GM21786 (cell line): Measurements from ENCODE around the gene LIMD2.

Experiments
- ATAC-seq: cut with Tn5 transposase; IDR thresholded peaks from one replicate; pipeline ENCODE4 v1.9.1; 2021; ENCODE audit not compliant: unreplicated experiment

The LIMD2 gene

GRCh38 chr17:63685041-63685440, 14.9 kb downstream of the LIMD2 start:
- ATAC-seq: no peak

GRCh38 chr17:63682981-63683380, 16.9 kb downstream of the LIMD2 start:
- ATAC-seq: no peak

DNA sequence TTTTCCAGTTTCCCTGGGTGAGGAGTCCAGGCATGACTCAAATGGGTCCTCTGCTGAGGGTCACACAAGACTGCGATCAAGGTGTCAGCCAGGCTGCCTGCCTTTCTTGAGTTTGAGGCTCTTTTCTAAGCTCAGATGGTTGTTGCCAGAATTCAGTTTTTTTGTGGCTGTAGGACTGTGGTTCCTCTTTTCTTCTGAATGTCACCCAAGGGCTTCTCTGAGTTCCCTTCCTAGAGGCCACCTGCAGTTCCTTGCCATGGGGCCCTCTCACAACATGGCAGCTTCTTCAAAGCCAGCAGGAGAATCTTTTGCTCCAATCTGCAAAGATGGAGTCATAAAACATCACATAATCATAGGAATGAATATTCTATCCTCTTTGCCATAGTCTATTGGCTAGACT, 17.5 kb downstream of the LIMD2 start:
- no peak for ATAC-seq

- no peak for ATAC-seq
These were observed 18.4 kb downstream of the LIMD2 start for GRCh38 chr17:63681530-63681929.

- ATAC-seq: no peak
These were observed 19.2 kb downstream of the LIMD2 start for GRCh38 chr17:63680700-63681099.

DNA sequence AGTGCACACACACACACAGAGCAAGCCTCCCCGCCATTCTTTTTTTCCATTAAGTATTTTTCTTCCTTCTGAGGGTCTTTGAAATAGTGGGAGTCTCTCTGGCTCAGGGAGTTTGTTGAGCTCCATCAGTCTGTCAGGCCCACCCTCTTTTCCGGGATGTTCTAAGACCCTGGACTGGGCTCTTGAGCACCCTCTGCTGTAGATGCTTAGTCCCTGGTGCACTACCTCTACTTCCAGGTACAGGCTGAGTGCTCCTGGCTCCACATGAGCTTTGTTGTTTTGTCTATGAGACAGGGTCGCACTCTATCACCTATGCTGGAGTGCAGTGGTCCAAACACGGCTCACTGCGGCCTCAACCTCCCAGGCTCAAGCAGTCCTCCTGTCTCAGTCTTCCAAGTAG, 20.7 kb downstream of the LIMD2 start:
- ATAC-seq: no peak

- no peak for ATAC-seq
These were observed 23.3 kb downstream of the LIMD2 start for GRCh38 chr17:63676584-63676983.

DNA sequence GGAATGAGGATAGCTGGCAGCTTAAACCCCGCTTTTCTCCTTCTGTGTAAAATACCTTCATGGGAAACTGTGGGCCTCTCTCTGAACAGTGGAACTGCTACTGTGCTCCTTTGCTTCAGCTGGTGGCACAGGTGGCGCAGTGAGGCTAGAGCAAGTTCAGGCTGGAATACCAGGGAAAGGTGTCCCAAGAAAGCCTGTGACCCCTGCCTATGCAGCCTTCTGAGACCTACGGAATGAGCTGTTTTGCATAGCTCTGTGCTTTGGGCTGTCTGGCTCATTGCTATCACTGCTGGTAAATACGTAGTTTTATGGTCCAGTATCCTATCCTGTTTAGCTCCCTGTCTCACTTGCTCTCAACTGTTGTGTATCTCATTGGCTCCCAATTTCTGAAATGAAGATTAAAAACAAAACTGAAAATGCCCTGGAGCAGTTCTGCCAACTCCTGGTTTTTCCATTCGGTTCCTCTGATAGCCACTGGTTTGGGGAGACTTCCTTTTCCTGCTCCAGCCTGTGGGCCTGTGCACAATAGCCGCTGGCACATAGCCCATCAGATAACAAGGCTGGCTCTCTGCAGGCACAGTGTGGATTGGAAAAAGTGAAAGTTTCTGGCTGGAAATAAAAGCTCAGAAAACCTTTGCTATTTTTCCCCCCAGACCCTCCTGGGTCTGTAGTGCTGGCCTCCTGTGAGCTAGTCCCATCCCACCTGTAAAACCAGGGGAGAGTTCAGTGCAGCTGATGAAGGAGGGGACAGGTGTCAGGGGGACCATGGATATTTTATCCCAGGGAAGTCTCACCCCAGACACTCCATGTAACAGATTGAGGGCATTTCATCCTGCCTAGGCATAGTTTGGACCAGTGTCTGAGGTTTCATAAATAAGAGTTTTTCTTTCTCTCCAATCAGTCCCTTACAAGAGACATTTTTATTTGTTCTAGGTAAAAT, 24.0 kb downstream of the LIMD2 start:
- ATAC-seq: no peak

GRCh38 chr17:63675231-63675606, 24.7 kb downstream of the LIMD2 start:
- ATAC-seq: no peak

GRCh38 chr17:63672856-63673255, 27.1 kb downstream of the LIMD2 start:
- no peak for ATAC-seq

DNA sequence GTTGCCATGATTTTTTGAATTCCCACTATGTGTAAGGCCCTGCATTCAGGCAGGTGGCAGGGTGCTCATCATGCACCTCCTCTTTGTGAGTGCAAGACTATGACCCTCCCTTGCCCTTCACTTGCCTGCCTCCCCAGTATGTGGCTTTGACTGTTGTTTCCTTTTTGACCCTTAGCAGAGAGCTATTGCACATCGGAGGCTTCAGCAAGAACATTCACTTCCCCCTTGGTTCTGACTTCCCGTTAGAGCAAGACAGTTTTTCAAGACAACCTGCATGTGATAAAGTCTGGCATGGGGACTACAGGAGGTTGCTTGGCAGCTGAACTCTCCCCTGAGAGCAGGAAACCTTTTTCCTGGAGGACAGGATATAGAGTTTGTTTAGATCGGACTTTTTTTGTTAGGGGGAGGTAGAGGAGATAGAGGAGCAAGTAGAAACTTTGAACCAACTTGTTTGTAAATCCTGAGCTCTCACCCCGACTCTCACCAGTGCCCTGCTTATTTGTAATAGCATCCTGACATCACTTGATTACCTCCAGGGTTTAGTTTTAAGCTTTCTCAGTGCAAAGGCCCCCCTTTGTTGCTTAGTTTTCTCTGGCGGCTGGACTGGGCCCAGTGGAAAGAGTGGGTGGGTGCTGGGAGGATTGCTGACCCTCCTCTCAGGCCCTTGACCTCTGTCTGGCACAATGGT, 34.3 kb downstream of the LIMD2 start:
- no peak for ATAC-seq

GRCh38 chr17:63659850-63660249, 40.1 kb downstream of the LIMD2 start:
- no peak for ATAC-seq

- no peak for ATAC-seq
These were observed 41.6 kb downstream of the LIMD2 start for GRCh38 chr17:63658366-63658765.

GRCh38 chr17:63657786-63658185, 42.1 kb downstream of the LIMD2 start:
- ATAC-seq: no peak

DNA sequence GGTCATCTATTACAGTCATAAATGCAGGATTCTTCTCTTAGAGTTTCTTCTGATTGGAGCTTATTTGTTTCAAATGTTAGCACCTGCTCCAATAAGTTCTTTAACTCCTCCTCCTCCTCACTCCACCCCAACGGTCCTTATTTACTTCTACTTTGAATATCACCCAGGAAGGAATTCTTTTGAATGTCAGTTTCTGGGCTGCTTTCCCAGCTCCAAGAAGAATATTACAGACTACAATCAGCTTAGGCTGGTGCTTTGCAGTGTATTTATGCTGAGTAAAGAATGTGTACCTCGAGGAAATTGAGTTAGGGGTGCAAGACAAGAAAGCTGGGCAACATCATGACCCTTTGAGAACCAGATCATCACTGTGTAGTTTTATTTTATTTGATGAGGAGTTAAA, 46.9 kb downstream of the LIMD2 start:
- no peak for ATAC-seq

DNA sequence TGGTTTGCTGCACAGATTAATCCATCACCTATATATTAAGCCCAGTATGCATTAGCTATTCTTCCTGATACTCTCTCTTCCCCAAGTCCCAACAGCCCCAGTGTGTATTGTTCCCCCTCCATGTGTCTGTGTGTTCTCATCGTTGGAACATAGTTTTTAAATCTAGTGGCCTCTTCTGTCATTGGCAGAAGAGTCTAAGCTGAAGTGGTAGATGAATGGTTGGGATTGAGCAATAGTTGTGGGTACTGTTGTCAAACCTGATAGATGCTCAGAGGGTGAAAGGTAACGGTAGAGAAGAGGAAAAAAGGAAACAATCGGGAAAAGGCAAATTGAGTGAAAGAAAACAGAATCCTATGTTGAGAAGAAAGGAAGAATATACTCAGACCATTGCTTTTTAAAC, 47.8 kb downstream of the LIMD2 start:
- ATAC-seq: no peak

DNA sequence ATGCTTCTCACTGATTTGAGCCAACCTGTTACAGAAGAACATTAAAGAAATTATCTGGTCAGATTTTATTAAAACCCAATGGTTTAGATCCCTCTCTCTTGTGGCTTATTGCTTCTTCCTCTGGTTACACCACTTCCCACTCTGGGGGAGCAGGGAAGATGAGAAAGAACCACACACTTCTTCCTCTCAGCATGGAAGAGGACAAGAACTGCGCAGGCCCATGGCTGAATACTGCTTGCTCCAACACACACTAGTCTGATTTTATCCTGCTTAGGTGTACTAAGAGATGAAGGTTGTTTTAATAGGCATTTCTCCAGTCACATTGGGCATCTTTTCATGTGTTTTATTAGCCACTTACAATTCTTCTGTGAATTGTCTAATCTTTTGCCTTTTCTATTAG, 50.1 kb downstream of the LIMD2 start:
- ATAC-seq: no peak

DNA sequence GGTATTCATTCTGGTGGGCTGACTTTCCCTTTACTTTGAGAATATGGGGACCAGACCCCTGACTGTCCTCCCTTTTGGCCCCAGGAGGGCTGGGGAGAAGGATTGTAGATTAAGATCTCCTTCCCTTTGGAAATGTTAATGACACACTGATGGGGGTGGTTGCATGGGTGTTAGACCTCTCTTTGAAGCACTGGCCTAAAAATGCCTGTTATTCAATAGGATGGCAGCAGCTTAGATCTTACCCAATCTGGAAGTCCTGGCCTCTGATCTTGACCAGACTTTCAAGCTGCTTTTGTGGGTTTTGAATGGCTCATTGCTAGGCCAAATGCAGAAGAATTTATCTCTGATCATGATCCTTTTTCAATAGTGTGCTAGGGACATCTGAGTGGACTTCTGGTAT, 52.0 kb downstream of the LIMD2 start:
- no peak for ATAC-seq

- ATAC-seq: no peak
These were observed 52.7 kb downstream of the LIMD2 start for GRCh38 chr17:63647065-63647725.

DNA sequence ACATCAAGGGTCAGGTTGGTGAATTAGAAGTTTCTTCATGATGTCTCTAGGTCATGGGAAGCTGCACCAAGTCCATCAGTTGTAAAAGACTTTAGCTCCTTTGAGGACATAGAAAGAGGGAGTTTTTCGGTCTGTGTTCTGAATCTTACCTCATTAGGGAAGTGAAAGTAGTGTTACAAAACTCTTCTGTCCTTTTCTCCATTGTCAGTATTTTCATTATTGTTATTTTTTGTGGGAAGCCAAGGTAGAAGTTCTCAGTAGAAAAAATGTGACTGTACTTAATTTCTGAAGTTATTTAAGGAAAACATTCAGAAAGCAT, 53.5 kb downstream of the LIMD2 start:
- peak; percentile 91 for ATAC-seq
